CD4-positive, alpha-beta memory T cell (primary cell): ENCODE data around the gene LAMA5. TPM values are rescaled to one million over a fixed set of nuclear protein-coding genes. Genes with fewer than 3 reads are reported as not detected.
A peak's percentile ranks its signal among the peaks of the same experiment; 100 is the strongest.

Source experiments
- CTCF ChIA-PET: fragments of 350-600 bp; sonication (Branson Sonifier 250); formaldehyde crosslinking; loops from one replicate; lab custom pipeline; 2021; ENCODE audit warnings: inconsistent platforms; ENCODE audit not compliant: partially characterized antibody; lab: Charles Lee
- POLR2A ChIA-PET: fragments of 350-600 bp; sonication (Branson Sonifier 250); formaldehyde crosslinking; loops from one replicate; lab custom pipeline; 2021; ENCODE audit not compliant: partially characterized antibody; lab: Charles Lee
- DNase-seq, 5 donors: peaks; one replicate each; pipeline versions ENCODE4 v3.0.0 to v3.0.0-alpha.2; 2020 to 2022; ENCODE audit warnings: mixed read lengths in 1 of 5
- H3K27ac ChIP-seq: one replicate; pipeline ENCODE4 v1.7.0; 2013; ENCODE audit warnings: low read depth, low read length
- H3K27me3 ChIP-seq: 2 replicates; pipeline ENCODE4 v1.7.0; 2013; ENCODE audit warnings: mild to moderate bottlenecking, low read length, moderate library complexity; ENCODE audit not compliant: insufficient read depth
- H3K36me3 ChIP-seq: 2 replicates; pipeline ENCODE4 v1.7.0; 2013; ENCODE audit warnings: mild to moderate bottlenecking, low read length, moderate library complexity; ENCODE audit not compliant: insufficient read depth
- H3K4me1 ChIP-seq: 2 replicates; pipeline ENCODE4 v1.7.0; 2013; ENCODE audit warnings: mild to moderate bottlenecking, low read length, moderate library complexity; ENCODE audit not compliant: insufficient read depth
- H3K4me3 ChIP-seq, 2 donors: one replicate each; pipeline ENCODE4 v1.7.0; 2013; ENCODE audit warnings: low read length in 2 of 2, mild to moderate bottlenecking in 1 of 2
- H3K9me3 ChIP-seq, 2 donors: one replicate each; pipeline ENCODE4 v1.7.0; 2013; ENCODE audit warnings: low read length in 2 of 2, control low read depth in 1 of 2; ENCODE audit not compliant: control insufficient read depth in 1 of 2
- H3K27ac Mint-ChIP-seq, 7 donors: one replicate each; pipeline ENCODE4 v1.8.0; 2020 to 2021; ENCODE audit warnings: mixed read lengths in 7 of 7, mild to moderate bottlenecking in 6 of 7, inconsistent platforms in 3 of 7, moderate library complexity in 3 of 7
- H3K27me3 Mint-ChIP-seq, 2 donors: one replicate each; pipeline ENCODE4 v1.8.0; 2020 to 2021; ENCODE audit warnings: mixed read lengths in 2 of 2
- H3K36me3 Mint-ChIP-seq, 2 donors: one replicate each; pipeline ENCODE4 v1.8.0; 2020 to 2021; ENCODE audit warnings: mixed read lengths in 2 of 2, inconsistent platforms in 1 of 2, mild to moderate bottlenecking in 1 of 2
- H3K4me1 Mint-ChIP-seq, 4 donors: one replicate each; pipeline ENCODE4 v1.8.0; 2020 to 2021; ENCODE audit warnings: mixed read lengths in 4 of 4, mild to moderate bottlenecking in 1 of 4
- H3K4me3 Mint-ChIP-seq, 8 donors: one replicate each; pipeline ENCODE4 v1.8.0; 2020 to 2021; ENCODE audit warnings: mixed read lengths in 8 of 8, mild to moderate bottlenecking in 7 of 8, moderate library complexity in 6 of 8, inconsistent platforms in 3 of 8
- H3K9me3 Mint-ChIP-seq, 8 donors: one replicate each; pipeline ENCODE4 v1.8.0; 2020 to 2021; ENCODE audit warnings: mixed read lengths in 8 of 8, mild to moderate bottlenecking in 5 of 8, inconsistent platforms in 3 of 8, moderate library complexity in 1 of 8
- intact Hi-C: fragments of 100-400 bp; cut with micrococcal nuclease; formaldehyde crosslinking; loops from one replicate; pipeline ENCODE4 v1.15.1; 2023
- polyA plus RNA-seq, 2 donors: library from polyadenylated mRNA; unstranded; fragments of 300-500 nt; fragmentation: Illumina TruSeq; gene quantifications; one replicate each; pipeline ENCODE4 v1.2.3, GENCODE V29; 2021
- total RNA-seq, 2 experiments: library from RNA; stranded (reverse); gene quantifications; one replicate each; pipeline ENCODE4 v1.2.3, GENCODE V29; 2021

The LAMA5 gene
- total and polyA plus RNA-seq, 4 experiments from 2014 or later: 0.49 TPM; not detected in 3

DNA sequence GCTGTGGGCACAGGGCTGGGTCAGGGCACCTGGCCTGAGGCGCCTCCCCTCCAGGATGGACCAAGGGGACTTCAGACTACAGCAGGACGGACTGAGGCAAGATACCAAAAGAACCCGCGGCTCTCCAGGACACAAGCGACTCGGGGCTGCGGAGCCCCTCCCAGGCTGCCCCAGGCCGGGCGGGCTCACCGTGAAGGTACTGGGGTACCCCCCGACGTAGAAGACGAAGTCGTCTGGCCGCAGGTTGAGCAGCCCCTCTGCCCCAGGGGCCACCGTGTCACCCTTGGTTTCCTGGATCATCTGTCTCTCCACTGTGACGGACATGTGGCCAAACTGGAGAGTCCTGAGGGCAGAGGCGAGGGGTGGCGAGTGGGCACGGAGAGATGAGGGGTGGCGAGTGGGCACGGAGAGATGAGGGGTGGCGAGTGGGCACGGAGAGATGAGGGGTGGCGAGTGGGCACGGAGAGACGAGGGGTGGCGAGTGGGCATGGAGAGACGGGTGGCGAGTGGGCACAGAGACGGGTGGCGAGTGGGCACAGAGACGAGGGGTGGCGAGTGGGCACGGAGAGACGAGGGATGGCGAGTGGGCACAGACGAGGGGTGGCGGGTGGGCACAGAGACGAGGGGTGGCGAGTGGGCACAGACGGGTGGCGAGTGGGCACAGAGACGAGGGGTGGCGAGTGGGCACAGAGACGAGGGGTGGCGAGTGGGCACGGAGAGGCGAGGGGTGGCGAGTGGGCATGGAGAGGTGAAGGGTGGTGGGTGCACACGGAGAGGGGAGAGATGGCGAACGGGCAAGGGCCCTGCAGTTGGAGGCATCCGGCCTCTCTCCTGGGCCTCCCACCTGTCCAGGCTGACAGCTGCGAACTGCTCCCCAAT, 53.4 kb downstream of the LAMA5 start:
- intact Hi-C loops: no loop called here
- ChIA-PET POLR2A (no interaction called here), CTCF (no interaction called here)
- peaks cover 3 to 4% of the 10 kb centered on the region in 2 donors for H3K36me3 Mint-ChIP-seq
- no peak overlapping the region for H3K4me3 Mint-ChIP-seq
- no peaks in the 10 kb centered on the region for H3K27me3 Mint-ChIP-seq
- no peak overlapping the region for H3K27ac Mint-ChIP-seq
- H3K4me1 Mint-ChIP-seq: no peaks in the 10 kb centered on the region
- no peaks in the 10 kb centered on the region for H3K4me1 ChIP-seq
- H3K9me3 ChIP-seq: no peaks in the 10 kb centered on the region
- H3K4me3 ChIP-seq: no peak overlapping the region
- DNase-seq: no peak
- H3K27me3 ChIP-seq: no peaks in the 10 kb centered on the region
- no peaks in the 10 kb centered on the region for H3K9me3 Mint-ChIP-seq
- no peak overlapping the region for H3K27ac ChIP-seq
- peaks cover 2% of the 10 kb centered on the region for H3K36me3 ChIP-seq

DNA sequence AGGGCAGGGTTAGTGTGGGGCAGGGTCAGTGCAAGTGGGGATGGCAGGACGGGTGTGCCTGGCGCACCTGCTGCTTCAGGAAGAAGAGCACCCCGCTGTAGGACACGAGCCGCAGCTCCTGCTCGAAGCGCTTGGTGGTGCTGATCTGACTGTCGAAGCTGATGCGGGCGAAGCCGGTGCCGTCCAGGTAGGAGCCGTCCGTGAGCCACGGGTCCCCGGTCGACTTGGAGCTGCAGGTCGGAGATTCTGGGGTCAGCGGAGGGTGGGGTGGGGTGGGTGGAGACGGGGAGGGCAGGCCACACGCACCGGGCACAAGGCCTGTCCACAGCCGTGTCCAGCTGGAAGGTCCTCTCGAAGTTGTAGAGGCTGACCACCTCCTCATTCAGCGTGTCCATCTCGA, 54.1 kb downstream of the LAMA5 start:
- no peak overlapping the region for H3K27ac Mint-ChIP-seq
- CTCF ChIA-PET: no interaction called here

DNA sequence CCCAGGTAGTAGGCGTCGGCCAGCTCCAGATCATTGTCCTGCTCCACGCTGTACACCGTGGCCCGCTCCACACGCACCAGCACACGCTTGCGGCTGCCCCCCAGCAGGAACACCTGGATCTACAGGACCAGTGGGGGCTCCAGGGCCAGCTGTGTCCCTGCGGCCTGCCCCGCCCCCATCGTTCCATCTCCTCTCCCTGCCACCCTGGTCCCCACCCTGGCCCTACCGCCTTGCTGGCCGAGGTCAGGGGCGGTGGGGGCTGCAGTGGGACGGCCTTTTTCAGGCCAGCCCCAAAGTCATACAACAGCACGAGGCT, 54.5 kb downstream of the LAMA5 start:
- POLR2A ChIA-PET: no interaction called here
- no peak overlapping the region for H3K4me3 Mint-ChIP-seq

More for the DNA sequence above, 54.1 kb downstream of the LAMA5 start:
- no peak overlapping the region for H3K27ac ChIP-seq
- DNase-seq: no peak
- no peak overlapping the region for H3K4me3 Mint-ChIP-seq
- POLR2A ChIA-PET: no interaction called here
- H3K27me3 ChIP-seq: no peaks in the 10 kb centered on the region
- peaks cover 9% of the 10 kb centered on the region for H3K36me3 ChIP-seq
- no peaks in the 10 kb centered on the region for H3K9me3 ChIP-seq
- H3K4me1 ChIP-seq: no peaks in the 10 kb centered on the region
- intact Hi-C loops: no loop called here
- H3K4me1 Mint-ChIP-seq: no peaks in the 10 kb centered on the region
- no peaks in the 10 kb centered on the region for H3K27me3 Mint-ChIP-seq
- H3K36me3 Mint-ChIP-seq: peaks cover 4% of the 10 kb centered on the region in 2 donors
- H3K9me3 Mint-ChIP-seq: no peaks in the 10 kb centered on the region
- no peak overlapping the region for H3K4me3 ChIP-seq

DNA sequence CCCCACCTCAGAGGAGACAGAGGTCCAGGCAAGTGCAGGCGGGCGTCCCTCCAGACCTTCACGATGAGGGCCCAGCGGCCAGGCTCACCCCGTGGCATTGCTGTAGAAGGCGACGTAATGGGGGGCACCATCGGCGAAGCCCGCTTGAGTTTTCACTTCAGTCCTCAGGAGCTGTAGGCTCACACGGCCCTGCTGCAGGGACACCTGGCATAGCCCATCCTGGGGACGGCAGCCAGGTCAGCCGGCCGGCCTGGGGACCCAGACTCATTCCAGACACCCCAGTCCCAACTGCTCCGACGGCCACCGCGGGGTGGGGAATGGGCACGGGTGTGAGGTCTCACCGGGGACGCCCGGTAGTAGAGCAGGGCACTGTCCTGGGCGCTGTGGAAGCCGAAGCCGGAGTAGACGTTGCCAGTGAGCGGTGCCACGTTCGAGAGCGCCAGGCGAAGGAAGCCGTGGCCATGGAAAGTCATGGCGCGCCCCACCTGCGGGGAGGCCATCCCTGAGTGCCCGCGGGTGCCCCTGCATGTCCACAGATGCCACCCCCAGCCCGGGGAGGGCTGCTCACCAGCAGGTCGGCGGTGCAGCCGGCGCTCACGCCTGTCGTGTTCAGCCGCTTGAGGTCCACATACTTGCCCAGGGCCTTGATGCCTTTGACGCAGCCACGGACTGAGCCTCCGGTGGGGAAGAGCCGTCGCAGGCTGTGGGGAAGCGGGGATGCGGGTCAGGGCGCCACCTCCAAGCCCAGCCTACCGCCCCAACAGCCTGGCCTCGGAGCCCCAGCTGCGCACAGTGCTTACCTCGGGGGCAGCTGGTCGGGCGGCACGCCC, 55.1 kb downstream of the LAMA5 start:
- Histone ChIP-seq H3K27me3 (no peaks in the 10 kb centered on the region), H3K9me3 (no peaks in the 10 kb centered on the region), H3K27ac (no peak overlapping the region), H3K36me3 (peaks cover 19% of the 10 kb centered on the region), H3K4me1 (no peaks in the 10 kb centered on the region), H3K4me3 (no peak overlapping the region)
- H3K9me3 Mint-ChIP-seq: no peaks in the 10 kb centered on the region
- no peak overlapping the region for H3K27ac Mint-ChIP-seq
- H3K4me3 Mint-ChIP-seq: no peak overlapping the region
- ChIA-PET CTCF (no interaction called here), POLR2A (no interaction called here)
- intact Hi-C loops: no loop called here
- no peaks in the 10 kb centered on the region for H3K4me1 Mint-ChIP-seq
- peak in 1 of 5 donors; percentile 30 for DNase-seq
- no peaks in the 10 kb centered on the region for H3K27me3 Mint-ChIP-seq
- peaks cover 4% of the 10 kb centered on the region in 2 donors for H3K36me3 Mint-ChIP-seq

More for the DNA sequence above, 54.5 kb downstream of the LAMA5 start:
- intact Hi-C loops: no loop called here
- Histone ChIP-seq H3K27me3 (no peaks in the 10 kb centered on the region), H3K27ac (no peak overlapping the region), H3K4me3 (no peak overlapping the region), H3K4me1 (no peaks in the 10 kb centered on the region), H3K9me3 (no peaks in the 10 kb centered on the region), H3K36me3 (peaks cover 13% of the 10 kb centered on the region)
- Mint-ChIP-seq H3K36me3 (peaks cover 4% of the 10 kb centered on the region in 2 donors), H3K4me1 (no peaks in the 10 kb centered on the region), H3K9me3 (no peaks in the 10 kb centered on the region), H3K27ac (no peak overlapping the region), H3K27me3 (no peaks in the 10 kb centered on the region)
- no peak for DNase-seq
- CTCF ChIA-PET: no interaction called here

DNA sequence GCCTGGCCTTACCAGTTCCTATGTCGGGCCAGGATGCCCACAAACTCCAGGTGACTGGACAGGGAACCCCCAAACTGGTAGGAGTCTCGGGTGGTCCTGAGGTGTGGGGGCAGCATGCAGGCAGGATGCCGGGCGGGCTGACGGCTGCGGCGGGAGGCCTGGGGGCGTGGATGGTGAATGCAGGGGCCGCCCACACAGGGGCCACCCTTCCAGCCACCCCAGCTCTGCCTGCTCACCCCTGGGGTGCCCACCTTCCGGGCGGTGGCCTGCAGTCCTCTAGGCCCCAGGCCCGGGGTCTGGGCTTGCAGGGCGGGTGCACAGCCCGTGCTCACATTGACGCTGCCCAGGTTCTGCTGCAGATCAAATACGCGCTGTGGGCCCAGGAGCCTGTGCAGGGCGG, 56.0 kb downstream of the LAMA5 start:
- POLR2A ChIA-PET: no interaction called here
- CTCF ChIA-PET: no interaction called here
- Histone ChIP-seq H3K27me3 (no peaks in the 10 kb centered on the region), H3K27ac (no peak overlapping the region), H3K4me1 (no peaks in the 10 kb centered on the region), H3K36me3 (peaks cover 28% of the 10 kb centered on the region), H3K9me3 (no peaks in the 10 kb centered on the region), H3K4me3 (no peak overlapping the region)
- peak in 1 of 5 donors; percentile 19 for DNase-seq
- no peaks in the 10 kb centered on the region for H3K9me3 Mint-ChIP-seq
- no peaks in the 10 kb centered on the region for H3K27me3 Mint-ChIP-seq
- no peak overlapping the region for H3K4me3 Mint-ChIP-seq
- H3K27ac Mint-ChIP-seq: no peak overlapping the region
- intact Hi-C loops: no loop called here
- peaks cover 5% of the 10 kb centered on the region in 2 donors for H3K36me3 Mint-ChIP-seq
- no peaks in the 10 kb centered on the region for H3K4me1 Mint-ChIP-seq

DNA sequence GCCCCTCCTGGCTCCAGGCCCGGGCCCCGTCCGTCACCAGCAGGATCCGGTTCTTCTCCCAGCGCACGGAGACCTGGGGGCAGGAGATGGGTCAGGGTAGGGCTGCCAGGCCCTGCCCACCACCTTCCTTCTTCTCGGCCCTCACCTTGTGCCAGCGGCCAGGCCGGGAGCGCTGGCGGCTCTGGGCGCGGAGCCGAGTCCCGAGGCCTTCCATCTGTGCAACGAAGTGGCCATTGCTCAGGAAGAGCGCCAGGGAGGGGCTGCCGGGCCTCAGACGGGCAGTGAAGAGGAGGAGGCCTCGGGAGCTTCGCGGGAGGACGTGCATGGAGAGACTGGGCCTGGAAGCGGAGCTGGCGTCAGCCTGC, 56.4 kb downstream of the LAMA5 start:
- Histone ChIP-seq H3K27ac (no peak overlapping the region), H3K4me1 (peaks cover 3% of the 10 kb centered on the region), H3K27me3 (no peaks in the 10 kb centered on the region), H3K9me3 (no peaks in the 10 kb centered on the region), H3K4me3 (no peak overlapping the region), H3K36me3 (peaks cover 32% of the 10 kb centered on the region)
- peak in 1 of 5 donors; percentile 18 for DNase-seq
- ChIA-PET CTCF (no interaction called here), POLR2A (no interaction called here)
- Mint-ChIP-seq H3K27me3 (no peaks in the 10 kb centered on the region), H3K9me3 (no peaks in the 10 kb centered on the region), H3K36me3 (peaks cover 7% of the 10 kb centered on the region in 2 donors), H3K27ac (no peak overlapping the region), H3K4me1 (peaks cover 0 to under 1% (median 0%) of the 10 kb centered on the region in 4 donors), H3K4me3 (no peak overlapping the region)
- intact Hi-C loops: no loop called here

DNA sequence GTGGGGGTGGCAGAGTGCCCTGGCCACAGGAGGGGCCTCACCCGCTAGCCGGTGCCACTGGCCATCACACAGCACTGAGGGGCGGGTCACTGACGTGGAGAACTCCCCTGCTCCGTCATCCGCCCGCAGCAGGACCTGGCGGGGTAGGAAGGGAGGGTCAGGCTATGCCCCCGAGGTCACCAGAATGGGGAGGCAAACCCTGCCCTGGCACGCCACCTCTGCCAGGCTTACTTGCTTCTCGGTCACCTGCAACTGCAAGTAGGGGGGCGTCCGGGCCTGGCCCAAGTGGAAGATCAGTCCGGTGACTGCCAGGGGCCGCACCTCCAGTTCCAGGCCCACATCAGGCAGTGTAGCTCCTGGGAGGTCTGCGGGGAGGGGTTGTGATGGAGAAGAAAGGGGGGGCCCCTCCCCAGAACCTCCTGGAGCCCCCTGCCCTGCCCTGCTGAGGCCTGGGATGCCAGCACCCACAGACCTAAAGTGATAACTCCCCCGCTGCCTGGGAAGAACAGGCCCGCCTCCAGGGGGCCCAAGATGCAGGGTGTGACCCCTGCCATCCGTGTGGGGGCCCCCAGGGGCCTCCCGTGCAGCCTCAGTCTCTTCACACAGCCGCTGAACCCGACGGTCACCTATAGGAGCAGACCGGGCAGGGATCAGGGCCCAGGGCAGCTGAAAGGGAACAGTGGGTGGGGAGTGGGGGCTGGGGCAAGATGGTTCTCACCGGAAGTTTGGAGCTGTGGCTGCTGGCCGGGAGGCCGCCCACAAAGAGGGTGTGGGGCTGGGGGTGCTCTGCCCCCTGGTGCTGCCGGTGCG, 57.0 kb downstream of the LAMA5 start:
- H3K4me1 ChIP-seq: peaks cover 9% of the 10 kb centered on the region
- no peak overlapping the region for H3K27ac ChIP-seq
- peaks cover 3 to 6% (median 4%) of the 10 kb centered on the region in 4 donors for H3K4me1 Mint-ChIP-seq
- ChIA-PET CTCF (no interaction called here), POLR2A (no interaction called here)
- H3K4me3 Mint-ChIP-seq: no peak overlapping the region
- DNase-seq: peak in 1 of 5 donors; percentile 24
- no peaks in the 10 kb centered on the region for H3K27me3 ChIP-seq
- H3K9me3 ChIP-seq: no peaks in the 10 kb centered on the region
- H3K36me3 ChIP-seq: peaks cover 38% of the 10 kb centered on the region
- intact Hi-C loops: no loop called here
- no peaks in the 10 kb centered on the region for H3K27me3 Mint-ChIP-seq
- H3K36me3 Mint-ChIP-seq: peaks cover 10 to 11% of the 10 kb centered on the region in 2 donors
- no peak overlapping the region for H3K27ac Mint-ChIP-seq
- no peak overlapping the region for H3K4me3 ChIP-seq
- H3K9me3 Mint-ChIP-seq: no peaks in the 10 kb centered on the region
